UCSD-AML1 (cell line): ENCODE results near the gene SH3BGRL3.
"Not testable (repeated sequence)": the region's sequence is repeated elsewhere in the genome, so short reads cannot be mapped to it uniquely, and the experiment has no call there.

ENCODE experiments used
- DNase-seq: peaks from one replicate; lab custom pipeline; 2025; ENCODE audit not compliant: unreplicated experiment; lab: John Stamatoyannopoulos, UW

Gene SH3BGRL3

DNA sequence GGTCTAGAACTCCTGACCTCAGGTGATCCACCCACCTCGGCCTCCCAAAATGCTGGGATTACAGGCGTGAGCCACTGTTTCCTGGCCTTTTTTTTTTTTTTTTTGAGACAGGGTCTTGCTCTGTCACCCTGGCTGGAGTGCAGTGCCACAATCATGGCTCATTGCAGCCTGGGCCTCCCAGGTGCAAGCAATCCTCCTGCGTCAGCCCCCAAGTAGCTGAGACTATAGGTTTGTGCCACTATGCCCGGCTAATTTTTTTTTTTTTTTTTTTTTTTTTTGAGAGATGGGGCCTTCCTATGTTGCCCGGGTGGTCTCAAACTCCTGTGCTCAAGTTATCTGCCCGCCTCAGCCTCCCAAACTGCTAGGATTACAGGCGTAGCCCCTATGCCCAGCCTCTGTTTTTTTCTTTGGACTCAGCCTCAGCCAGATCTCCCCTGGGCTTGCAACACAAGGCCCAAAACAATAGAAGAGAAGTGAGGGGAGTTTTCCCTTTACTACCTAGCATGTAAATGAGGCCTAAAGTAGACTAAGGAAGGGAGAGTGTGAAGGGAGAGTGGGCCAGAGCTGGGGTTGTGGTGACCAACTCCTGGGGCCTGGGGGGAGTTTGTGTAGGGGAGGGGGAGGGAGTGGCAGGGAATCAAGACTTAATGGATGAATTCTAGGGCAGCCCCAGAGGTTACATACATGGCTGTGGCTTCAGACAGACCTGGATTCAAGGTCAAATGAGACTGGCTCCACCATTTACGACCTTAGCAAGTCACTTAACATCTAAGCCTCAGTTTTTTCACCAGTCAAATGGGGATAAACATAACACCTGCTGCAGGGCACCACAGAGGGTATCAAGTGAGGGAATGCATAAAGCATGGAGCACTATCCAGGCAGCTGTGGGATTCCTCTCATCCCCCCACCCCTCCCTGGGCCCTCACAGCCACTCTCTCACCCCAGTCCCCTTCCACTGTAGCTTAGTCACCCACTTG is 36.3 kb downstream of the SH3BGRL3 start:
- no peak for DNase-seq

GRCh38 chr1:26317146-26317545 is 37.3 kb downstream of the SH3BGRL3 start:
- no peak for DNase-seq

DNA sequence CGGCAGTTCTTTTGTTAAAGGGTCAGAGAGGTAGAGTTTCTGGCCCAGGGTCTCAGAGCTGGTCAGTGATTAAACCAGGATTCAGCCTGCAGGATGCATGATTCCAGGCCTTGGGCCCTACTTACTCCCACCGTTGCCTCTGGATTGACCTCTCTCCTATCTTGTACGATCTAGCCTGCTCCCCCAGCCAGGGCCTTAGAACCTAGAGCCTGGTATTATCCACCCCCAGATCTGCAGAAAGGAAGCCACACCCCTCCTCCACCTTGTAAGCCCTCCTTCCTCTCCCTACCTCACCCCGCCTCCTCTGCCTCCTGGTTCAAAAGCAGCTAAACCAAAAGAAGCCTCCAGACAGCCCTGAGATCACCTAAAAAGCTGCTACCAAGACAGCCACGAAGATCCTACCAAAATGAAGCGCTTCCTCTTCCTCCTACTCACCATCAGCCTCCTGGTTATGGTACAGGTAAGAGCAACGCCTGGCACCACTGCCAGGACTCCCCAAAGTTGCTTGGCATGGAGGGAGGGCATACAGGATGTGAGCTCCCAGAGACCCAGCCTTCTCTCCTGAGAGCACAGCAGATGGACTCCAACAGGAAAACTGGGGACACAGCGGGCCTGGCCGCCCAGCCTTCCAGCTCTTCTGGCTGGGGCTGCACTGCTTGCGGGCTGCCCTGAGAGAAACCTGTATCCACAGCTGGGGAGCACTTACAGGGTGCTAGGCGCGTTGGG is 37.9 kb downstream of the SH3BGRL3 start, which contains the start of gene CD52:
CD52 (plus strand) TSS at position 347 of the 726 bp plus-strand sequence; CDS start at position 407, 60 bp downstream.
- DNase-seq, result peak; percentile 64

DNA sequence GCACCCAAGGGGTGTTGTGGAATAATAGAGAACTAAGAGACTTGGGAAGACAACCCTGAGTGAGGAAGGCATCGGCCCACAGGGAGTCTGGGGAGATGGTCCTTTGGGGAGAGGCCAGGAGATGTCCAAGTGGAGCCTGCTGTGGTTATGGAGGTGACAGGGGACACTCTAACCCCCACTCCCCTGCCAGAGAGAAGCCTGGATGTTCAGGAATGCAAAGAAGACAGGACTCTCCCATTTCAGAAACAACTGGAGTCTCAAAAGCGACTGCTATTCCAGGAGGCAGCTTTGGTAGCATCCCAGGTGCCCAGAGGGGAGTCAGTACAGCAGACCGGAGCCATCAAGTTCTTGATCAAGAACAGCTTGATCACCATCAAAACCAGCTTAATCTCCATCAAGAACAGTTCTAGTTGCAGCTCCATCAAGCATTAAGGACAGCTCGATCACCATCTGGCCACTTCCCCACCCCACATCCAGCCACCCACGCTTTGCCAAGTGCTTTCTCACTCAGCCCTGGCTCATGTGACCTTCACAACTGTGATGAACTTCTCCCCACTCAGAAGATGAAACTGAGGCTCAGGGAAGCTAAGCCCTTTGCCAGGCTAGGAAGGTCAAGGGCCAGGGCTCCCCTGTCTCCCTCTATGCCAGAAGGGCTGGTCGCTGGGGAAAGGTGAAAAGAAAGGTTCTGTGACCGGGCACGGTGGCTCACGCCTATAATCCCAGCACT is 38.6 kb downstream of the SH3BGRL3 start:
- peak; percentile 51 for DNase-seq

- DNase-seq, result no peak
Measured at GRCh38 chr1:26320896-26321295, 41.0 kb downstream of the SH3BGRL3 start.

DNA sequence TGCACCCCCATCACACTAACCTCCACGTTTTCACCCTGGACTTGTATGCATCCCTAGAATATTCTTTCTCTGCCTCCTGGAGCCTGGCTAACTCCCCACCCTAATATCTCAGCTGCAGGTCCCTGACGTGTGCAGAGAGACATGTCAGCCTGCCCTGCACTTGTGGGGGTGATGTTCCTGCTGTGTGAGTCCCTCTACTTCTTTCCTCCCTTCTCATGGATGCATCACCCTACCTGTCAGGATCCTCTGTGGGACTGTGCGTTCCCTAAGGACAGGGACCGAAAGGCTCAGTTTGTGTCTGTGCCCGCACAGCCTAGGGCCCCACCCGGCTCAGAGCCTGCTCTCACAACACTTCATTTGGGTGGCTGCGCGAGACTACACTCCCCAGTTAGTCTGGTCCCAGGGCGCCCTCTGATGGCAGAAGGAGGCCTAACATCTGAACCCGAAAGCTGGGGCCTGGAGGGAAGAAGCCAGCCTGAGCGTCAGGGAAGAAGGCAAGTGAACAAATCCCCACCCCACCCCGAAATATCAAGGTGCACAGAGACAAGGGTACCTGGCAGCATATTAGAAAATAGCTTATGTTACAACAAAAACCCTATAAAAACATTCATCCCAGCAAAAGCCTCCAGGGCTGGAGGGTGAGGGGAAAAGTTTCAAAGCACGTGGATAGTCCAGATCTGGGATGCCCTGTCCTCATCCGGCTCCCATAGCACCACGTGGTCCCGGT is 41.6 kb downstream of the SH3BGRL3 start:
- DNase-seq, result peak; percentile 88

GRCh38 chr1:26322042-26322331 is 42.1 kb downstream of the SH3BGRL3 start:
- DNase-seq, result no peak

- DNase-seq, result no peak
Measured at GRCh38 chr1:26323382-26323781, 43.5 kb downstream of the SH3BGRL3 start.

DNA sequence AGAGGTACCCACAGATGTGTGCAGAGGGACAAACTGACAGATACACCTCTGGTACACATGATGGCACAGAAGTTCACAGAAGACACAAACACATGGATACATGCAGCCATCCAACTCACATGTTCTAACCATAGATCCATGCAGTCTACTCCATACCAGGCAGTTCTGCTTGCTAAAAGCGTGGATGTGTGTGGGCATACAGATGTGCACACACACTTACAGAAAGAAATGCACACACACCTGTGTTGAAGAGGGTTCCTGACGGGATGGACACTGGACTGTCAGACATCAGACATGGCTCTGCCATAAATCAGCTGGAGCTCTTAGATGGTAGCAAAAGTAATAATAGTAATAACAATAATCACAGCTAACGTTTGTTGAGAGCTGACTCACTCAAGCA is 44.7 kb downstream of the SH3BGRL3 start:
- DNase-seq, result no peak

GRCh38 chr1:26327956-26328362 is 48.1 kb downstream of the SH3BGRL3 start:
- DNase-seq, result no peak

DNA sequence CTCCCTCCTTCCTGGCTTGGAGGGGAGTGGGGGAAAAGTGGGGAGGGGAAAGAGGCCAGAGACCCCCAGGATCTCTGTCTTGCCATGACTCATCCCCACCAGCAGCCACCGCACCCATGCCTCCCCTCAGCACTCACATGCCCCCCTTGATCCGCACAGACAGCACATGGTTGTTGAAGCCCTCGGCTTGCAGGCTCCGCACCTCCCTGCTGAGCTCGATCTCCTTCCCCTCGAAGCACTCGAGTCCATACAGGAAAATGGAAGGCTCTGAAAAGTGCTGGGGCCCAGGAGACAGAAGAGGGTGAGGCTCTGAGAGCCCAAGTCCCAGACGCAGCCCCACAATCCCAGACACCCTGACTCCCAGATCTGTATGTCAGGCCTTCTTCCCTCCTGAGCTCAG is 48.7 kb downstream of the SH3BGRL3 start:
- no peak for DNase-seq

GRCh38 chr1:26329380-26329779 is 49.5 kb downstream of the SH3BGRL3 start:
- not testable (repeated sequence) for DNase-seq

DNA sequence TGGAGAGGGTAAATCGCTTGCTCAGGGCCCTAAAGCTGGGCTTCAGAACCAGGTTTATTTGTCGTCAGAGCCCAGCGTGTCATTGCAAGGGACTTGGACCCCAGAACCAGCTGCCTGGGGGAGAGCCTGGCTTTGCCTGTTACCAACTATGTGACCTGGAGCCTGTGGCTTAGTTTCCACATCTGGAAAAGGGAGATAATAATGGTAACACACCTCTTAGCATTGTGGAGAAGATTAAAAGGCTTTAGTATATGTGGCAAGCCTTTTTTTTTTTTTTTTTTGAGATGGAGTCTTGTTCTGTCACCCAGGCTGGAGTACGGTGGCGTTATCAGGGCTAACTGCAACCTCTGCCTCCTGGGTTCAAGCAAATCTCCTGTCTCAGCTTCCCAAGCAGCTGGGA is 50.4 kb downstream of the SH3BGRL3 start:
- no peak for DNase-seq
